ENCODE data around the gene METTL15.
"Not testable (repeated sequence)": the region's sequence is repeated elsewhere in the genome, so short reads cannot be mapped to it uniquely, and the experiment has no call there.

The METTL15 gene

GRCh38 chr11:28153586-28153985 lies 45.4 kb downstream of the METTL15 start:
- no peak for TF ChIP-seq CTCF (IDR thresholded peaks at IDR 0.05; ENCODE audit: low read depth, low read length)
- no peak for DNase-seq (ENCODE audit: extremely low read depth, low read depth)

GRCh38 chr11:28168718-28169117 lies 60.5 kb downstream of the METTL15 start:
- no peak for DNase-seq (ENCODE audit: extremely low read depth, low read depth)
- TF ChIP-seq CTCF (IDR thresholded peaks at IDR 0.05; ENCODE audit: low read depth, low read length): no peak

GRCh38 chr11:28169816-28170215 lies 61.6 kb downstream of the METTL15 start:
- TF ChIP-seq CTCF (IDR thresholded peaks at IDR 0.05; ENCODE audit: low read depth, low read length): no peak
- no peak for DNase-seq (ENCODE audit: extremely low read depth, low read depth)

- TF ChIP-seq CTCF (IDR thresholded peaks at IDR 0.05; ENCODE audit: low read depth, low read length): no peak
These were observed 62.6 kb downstream of the METTL15 start for GRCh38 chr11:28170759-28171158.

GRCh38 chr11:28176351-28176750 lies 68.2 kb downstream of the METTL15 start:
- no peak for TF ChIP-seq CTCF (IDR thresholded peaks at IDR 0.05; ENCODE audit: low read depth, low read length)
- DNase-seq (ENCODE audit: extremely low read depth, low read depth): no peak

More at GRCh38 chr11:28170759-28171158, 62.6 kb downstream of the METTL15 start:
- no peak for DNase-seq (ENCODE audit: extremely low read depth, low read depth)

- no peak for TF ChIP-seq CTCF (IDR thresholded peaks at IDR 0.05; ENCODE audit: low read depth, low read length)
- DNase-seq (ENCODE audit: extremely low read depth, low read depth): no peak
These were observed 87.3 kb downstream of the METTL15 start for GRCh38 chr11:28195449-28195848.

GRCh38 chr11:28209906-28210305 lies 101.7 kb downstream of the METTL15 start:
- DNase-seq (ENCODE audit: extremely low read depth, low read depth): peak; percentile 65
- no peak for TF ChIP-seq CTCF (IDR thresholded peaks at IDR 0.05; ENCODE audit: low read depth, low read length)

GRCh38 chr11:28222063-28222462 lies 113.9 kb downstream of the METTL15 start:
- DNase-seq (ENCODE audit: extremely low read depth, low read depth): not testable (repeated sequence)
